ENCODE results near the gene CEACAM1. TPM values are rescaled to one million over a fixed set of nuclear protein-coding genes. Genes with fewer than 3 reads are reported as not detected.
"Not testable (repeated sequence)": the region's sequence is repeated elsewhere in the genome, so short reads cannot be mapped to it uniquely, and the experiment has no call there.

CEACAM1 gene
- total RNA-seq, 1 experiment from 2014 or later = 2.4 TPM

DNA sequence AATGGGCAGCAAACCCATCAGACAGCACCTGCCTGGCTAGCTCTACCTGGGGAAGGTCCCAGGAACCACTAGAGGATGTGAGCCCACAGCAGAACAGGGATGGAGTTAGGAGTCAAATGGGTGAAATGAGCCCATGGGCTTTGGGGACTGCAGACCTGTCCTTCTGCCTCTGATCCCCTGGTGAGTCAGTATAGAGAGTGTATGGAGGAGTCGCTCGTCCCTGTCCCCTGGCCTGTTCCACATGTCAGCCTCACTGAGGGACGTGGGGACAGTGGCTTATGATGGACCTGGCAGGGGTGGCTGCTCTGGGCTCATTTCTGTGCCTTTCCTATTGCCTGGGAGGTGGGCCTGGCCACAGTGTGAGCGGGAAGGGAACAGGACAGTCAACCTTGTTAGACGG, 4.0 kb downstream of the CEACAM1 start:
- POLR2A ChIA-PET = no interaction called here
- H3K27ac ChIP-seq (ENCODE audit: low read length) = no peak overlapping the region
- TF ChIP-seq, protein P1, sequence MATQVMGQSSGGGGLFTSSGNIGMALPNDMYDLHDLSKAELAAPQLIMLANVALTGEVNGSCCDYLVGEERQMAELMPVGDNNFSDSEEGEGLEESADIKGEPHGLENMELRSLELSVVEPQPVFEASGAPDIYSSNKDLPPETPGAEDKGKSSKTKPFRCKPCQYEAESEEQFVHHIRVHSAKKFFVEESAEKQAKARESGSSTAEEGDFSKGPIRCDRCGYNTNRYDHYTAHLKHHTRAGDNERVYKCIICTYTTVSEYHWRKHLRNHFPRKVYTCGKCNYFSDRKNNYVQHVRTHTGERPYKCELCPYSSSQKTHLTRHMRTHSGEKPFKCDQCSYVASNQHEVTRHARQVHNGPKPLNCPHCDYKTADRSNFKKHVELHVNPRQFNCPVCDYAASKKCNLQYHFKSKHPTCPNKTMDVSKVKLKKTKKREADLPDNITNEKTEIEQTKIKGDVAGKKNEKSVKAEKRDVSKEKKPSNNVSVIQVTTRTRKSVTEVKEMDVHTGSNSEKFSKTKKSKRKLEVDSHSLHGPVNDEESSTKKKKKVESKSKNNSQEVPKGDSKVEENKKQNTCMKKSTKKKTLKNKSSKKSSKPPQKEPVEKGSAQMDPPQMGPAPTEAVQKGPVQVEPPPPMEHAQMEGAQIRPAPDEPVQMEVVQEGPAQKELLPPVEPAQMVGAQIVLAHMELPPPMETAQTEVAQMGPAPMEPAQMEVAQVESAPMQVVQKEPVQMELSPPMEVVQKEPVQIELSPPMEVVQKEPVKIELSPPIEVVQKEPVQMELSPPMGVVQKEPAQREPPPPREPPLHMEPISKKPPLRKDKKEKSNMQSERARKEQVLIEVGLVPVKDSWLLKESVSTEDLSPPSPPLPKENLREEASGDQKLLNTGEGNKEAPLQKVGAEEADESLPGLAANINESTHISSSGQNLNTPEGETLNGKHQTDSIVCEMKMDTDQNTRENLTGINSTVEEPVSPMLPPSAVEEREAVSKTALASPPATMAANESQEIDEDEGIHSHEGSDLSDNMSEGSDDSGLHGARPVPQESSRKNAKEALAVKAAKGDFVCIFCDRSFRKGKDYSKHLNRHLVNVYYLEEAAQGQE (IDR thresholded peaks at IDR 0.05; ENCODE audit: insufficient read depth in 1 of 2, low read depth in 2 of 2, low read length in 1 of 2) = no peak
- TF ChIP-seq, protein P2, sequence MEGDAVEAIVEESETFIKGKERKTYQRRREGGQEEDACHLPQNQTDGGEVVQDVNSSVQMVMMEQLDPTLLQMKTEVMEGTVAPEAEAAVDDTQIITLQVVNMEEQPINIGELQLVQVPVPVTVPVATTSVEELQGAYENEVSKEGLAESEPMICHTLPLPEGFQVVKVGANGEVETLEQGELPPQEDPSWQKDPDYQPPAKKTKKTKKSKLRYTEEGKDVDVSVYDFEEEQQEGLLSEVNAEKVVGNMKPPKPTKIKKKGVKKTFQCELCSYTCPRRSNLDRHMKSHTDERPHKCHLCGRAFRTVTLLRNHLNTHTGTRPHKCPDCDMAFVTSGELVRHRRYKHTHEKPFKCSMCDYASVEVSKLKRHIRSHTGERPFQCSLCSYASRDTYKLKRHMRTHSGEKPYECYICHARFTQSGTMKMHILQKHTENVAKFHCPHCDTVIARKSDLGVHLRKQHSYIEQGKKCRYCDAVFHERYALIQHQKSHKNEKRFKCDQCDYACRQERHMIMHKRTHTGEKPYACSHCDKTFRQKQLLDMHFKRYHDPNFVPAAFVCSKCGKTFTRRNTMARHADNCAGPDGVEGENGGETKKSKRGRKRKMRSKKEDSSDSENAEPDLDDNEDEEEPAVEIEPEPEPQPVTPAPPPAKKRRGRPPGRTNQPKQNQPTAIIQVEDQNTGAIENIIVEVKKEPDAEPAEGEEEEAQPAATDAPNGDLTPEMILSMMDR (IDR thresholded peaks at IDR 0.05) = no peak
- TF ChIP-seq TCF7L2 (IDR thresholded peaks at IDR 0.05; ENCODE audit: low read depth, low read length) = no peak
- no peak for TF ChIP-seq POLR2AphosphoS5 (IDR thresholded peaks at IDR 0.05; ENCODE audit: low read depth, low read length)
- no peak for TF ChIP-seq SIN3A (IDR thresholded peaks at IDR 0.05; ENCODE audit: borderline replicate concordance, insufficient read depth, low read depth, low read length)
- H3K4me1 ChIP-seq (ENCODE audit: control insufficient read depth, insufficient read depth, low read length) = no peaks in the 10 kb centered on the region
- no peaks in the 10 kb centered on the region for H3K27me3 ChIP-seq (ENCODE audit: control insufficient read depth, insufficient read depth, low read length)
- no TSS peak for BruUV-seq (replicated peaks)
- DNase-seq (ENCODE audit: low read depth, low spot score) (no peak), ATAC-seq (no peak)
- in situ Hi-C loops (cut with HindIII; ENCODE audit: low pct_unique_long_range_greater_than_20kb, low sequenced_read_pairs) (no loop called here), intact Hi-C loops (cut with micrococcal nuclease; ENCODE audit: unreplicated experiment) (no loop called here)
- no peak overlapping the region for H3K4me3 ChIP-seq (ENCODE audit: low read depth in 2 of 2, low read length in 2 of 2)
- no peaks in the 10 kb centered on the region for H3K36me3 ChIP-seq (ENCODE audit: control insufficient read depth, insufficient read depth, low read length)
- H3K9me3 ChIP-seq (ENCODE audit: control insufficient read depth, insufficient read depth, low read depth, low read length) = no peaks in the 10 kb centered on the region
- CTCF ChIA-PET = no interaction called here

DNA sequence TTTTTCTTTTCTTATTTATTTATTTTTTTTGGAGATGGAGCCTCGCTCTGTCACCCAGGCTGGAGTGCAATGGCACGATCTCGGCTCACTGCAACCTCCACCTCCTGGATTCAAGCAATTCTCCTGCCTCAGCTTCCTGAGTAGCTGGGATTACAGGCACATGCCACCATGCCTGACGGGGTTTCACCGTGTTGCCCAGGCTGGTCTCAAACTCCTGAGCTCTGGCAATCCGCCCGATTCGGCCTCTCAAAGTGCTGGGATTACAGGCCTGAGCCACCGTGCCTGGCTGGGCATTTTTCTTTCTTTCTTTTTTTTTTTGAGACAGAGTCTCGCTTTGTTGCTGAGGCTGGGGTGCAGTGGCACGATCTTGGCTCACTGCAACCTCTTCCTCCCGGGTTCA, 6.0 kb downstream of the CEACAM1 start:
- BruUV-seq (replicated peaks); in situ Hi-C loops (cut with HindIII; ENCODE audit: low pct_unique_long_range_greater_than_20kb, low sequenced_read_pairs); CTCF ChIA-PET; H3K27ac ChIP-seq (ENCODE audit: low read length); H3K9me3 ChIP-seq (ENCODE audit: control insufficient read depth, insufficient read depth, low read depth, low read length); H3K4me3 ChIP-seq (ENCODE audit: low read depth in 2 of 2, low read length in 2 of 2); POLR2A ChIA-PET; ATAC-seq; DNase-seq (ENCODE audit: low read depth, low spot score); H3K4me1 ChIP-seq (ENCODE audit: control insufficient read depth, insufficient read depth, low read length); intact Hi-C loops (cut with micrococcal nuclease; ENCODE audit: unreplicated experiment); H3K27me3 ChIP-seq (ENCODE audit: control insufficient read depth, insufficient read depth, low read length); H3K36me3 ChIP-seq (ENCODE audit: control insufficient read depth, insufficient read depth, low read length): not testable (repeated sequence)

DNA sequence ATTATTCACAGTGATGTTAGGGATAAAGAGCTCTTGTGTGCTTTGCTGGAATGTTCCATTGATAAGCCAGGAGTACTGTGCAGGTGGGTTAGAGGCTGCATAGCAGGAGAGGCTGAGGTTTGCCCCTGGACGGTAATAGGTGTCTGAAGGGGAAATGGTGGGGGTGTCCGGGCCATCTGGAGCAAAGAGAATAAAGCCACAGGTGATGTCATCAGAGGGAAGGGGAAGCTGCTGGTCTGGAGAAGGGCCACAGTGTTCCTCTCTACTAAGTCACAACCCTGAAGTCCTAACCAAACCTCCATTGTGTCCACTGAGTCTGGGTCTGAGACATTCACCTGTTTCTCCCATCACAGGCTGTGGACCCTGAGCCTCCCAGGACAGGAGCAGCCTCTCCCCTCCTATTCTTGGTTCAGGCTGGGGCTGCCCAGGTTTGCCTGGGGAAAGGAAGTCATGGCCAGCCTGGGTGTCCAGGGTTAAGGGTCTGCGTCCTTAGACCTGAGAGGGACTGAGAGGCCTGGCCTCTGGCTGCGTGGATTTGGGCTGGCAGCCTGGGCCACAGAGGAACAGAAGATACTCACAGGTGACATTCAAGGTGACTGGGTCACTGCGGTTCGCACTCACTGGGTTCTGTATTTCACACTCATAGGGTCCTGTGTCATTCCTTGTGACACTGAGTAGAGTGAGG, 6.8 kb downstream of the CEACAM1 start:
- POLR2A ChIA-PET = no interaction called here
- no peak overlapping the region for H3K27ac ChIP-seq (ENCODE audit: low read length)
- no peaks in the 10 kb centered on the region for H3K4me1 ChIP-seq (ENCODE audit: control insufficient read depth, insufficient read depth, low read length)
- ATAC-seq (no peak), DNase-seq (ENCODE audit: low read depth, low spot score) (no peak)
- in situ Hi-C loops (cut with HindIII; ENCODE audit: low pct_unique_long_range_greater_than_20kb, low sequenced_read_pairs) = no loop called here
- intact Hi-C loops (cut with micrococcal nuclease; ENCODE audit: unreplicated experiment) = no loop called here
- no peaks in the 10 kb centered on the region for H3K27me3 ChIP-seq (ENCODE audit: control insufficient read depth, insufficient read depth, low read length)
- TF ChIP-seq, protein P1 (IDR thresholded peaks at IDR 0.05; ENCODE audit: insufficient read depth in 1 of 2, low read depth in 2 of 2, low read length in 1 of 2) = no peak
- TF ChIP-seq POLR2AphosphoS5 (IDR thresholded peaks at IDR 0.05; ENCODE audit: low read depth, low read length) (no peak), TCF7L2 (IDR thresholded peaks at IDR 0.05; ENCODE audit: low read depth, low read length) (no peak), SIN3A (IDR thresholded peaks at IDR 0.05; ENCODE audit: borderline replicate concordance, insufficient read depth, low read depth, low read length) (no peak)
- TF ChIP-seq, protein P2 (IDR thresholded peaks at IDR 0.05) = no peak
- BruUV-seq (replicated peaks) = no TSS peak
- CTCF ChIA-PET = no interaction called here
- H3K4me3 ChIP-seq (ENCODE audit: low read depth in 2 of 2, low read length in 2 of 2) = no peak overlapping the region
- no peaks in the 10 kb centered on the region for H3K36me3 ChIP-seq (ENCODE audit: control insufficient read depth, insufficient read depth, low read length)
- no peaks in the 10 kb centered on the region for H3K9me3 ChIP-seq (ENCODE audit: control insufficient read depth, insufficient read depth, low read depth, low read length)
